GM18907 (cell line): ENCODE measurements around the gene AATF.

Source experiments
- ATAC-seq: cut with Tn5 transposase; IDR thresholded peaks from one replicate; pipeline ENCODE4 v1.9.1; 2021; ENCODE audit warnings: mild to moderate bottlenecking, moderate library complexity; ENCODE audit not compliant: unreplicated experiment

Gene AATF

DNA sequence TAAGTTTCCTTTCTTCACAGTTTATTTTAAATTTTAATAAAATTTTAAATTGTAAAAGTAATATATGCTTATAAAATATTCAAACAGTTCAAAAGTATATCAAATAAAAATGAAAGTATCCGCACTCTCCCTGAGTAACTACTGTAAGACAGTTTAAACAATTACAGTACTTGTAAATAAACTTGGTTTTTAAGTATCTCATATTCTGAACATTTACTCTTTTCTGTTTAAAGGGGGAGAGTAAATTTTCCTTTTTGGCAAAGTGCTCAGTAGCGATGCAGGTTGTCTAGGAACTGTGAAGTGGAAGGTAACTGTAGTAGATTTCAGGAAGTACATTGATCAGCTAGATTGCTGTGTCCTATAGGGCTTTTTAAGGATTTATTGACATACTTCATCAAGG, 28.8 kb downstream of the AATF start:
- no peak for ATAC-seq

DNA sequence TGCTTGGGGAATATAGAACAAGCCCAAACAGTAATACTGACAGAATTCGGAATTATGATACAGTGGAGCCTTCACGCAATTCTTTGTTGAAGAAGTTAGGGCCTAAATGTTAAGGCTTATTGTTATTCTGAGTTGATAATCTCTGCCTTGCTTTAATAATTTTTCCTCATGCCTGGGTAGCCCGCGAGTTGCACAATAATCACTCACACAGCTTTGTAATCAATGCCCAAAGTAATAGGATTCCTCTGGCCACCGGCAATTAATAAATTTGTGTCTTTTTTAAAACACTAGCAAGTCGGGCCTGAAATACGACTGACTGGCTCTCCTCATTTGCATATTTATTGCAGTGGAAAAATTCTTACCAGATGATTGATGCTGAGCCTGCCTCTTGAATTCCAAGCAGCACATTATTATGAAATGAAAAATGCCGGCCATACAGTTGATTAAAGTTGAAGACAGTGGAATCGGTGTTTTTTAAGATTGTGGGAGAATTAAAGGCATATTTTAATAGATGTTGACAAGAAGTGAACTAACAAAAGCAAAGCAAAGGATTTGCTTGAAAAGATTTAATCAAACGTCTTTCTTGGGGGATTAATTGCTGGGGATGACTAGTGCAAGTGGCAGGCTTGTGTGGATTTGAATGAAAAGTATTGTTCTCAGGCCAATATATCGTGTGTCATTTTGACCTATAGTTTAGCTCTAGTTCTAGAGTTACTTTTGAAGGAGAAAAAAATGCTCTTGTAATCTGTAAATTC, 30.2 kb downstream of the AATF start:
- no peak for ATAC-seq

DNA sequence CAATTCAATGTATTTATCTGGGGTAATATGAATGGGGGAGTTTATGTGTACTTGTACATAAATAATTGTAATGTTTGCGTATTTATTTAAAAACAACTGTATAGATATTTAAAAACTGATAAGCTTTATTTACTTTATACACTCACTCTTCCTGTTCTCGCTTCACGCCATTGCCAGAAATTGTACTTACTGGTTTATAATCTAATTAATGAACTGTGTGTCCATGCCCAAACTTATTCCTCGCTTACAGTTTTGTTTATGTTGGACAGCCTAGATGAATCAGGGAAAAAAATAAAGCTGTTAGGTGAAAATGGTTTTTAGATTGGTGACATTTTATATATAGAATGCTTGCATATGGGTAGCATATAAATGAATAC, 30.8 kb downstream of the AATF start:
- no peak for ATAC-seq

DNA sequence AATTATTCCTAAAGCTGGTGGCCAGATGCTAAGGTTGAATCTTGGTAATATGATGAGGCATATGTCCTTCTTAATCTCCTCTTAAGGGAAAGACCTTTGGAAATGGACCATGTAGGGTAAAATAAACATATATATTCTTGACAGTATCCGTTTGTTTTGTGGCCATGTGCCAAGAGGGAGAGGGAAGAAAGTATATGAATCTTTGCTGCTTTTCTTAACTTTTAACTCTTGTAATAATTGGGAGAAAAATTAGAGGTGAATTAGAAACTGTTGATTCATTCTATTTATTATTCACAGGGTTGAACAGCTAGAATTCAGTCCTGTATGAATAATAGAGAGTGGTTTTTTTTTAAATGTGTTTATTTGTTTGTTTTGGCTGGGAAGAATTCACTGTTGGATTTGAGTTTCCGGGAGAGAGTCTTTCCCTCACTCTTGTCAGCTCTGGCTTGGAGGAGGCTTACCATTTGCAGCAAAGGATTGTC, 31.6 kb downstream of the AATF start:
- ATAC-seq = no peak

DNA sequence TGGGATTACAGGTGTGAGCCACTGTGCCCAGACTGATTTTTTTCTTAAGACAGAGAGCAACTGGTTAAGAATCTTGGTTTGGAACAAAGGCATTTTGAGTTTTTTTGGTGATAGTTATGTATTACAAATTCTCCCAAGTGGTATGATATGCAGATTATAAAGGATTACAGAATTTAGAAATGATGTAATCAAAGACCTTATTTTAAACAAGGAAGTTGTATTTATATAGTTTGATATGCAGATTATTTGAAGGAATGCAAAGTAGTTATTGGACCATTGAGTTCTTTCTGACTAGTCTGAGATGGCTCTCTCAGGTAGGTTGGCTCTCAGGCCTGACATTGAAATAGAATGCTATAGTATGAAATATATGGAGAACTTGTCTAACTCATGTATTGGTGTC, 34.9 kb downstream of the AATF start:
- no peak for ATAC-seq

DNA sequence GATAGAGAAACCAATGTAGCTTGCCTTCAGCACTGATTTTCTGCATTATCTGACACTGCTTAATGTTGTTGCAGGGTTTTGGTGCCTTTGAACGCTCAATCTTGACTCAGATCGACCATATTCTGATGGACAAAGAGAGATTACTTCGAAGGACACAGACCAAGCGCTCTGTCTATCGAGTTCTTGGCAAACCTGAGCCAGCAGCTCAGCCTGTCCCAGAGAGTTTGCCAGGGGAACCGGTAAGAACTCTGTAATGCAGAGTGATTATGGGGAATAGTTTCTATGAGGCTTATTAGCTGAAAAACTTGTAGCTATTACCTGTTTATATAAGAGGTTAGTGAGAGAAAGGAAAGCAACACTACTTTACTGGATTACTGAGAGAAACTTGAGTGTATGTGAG, 40.4 kb downstream of the AATF start:
- ATAC-seq = no peak

DNA sequence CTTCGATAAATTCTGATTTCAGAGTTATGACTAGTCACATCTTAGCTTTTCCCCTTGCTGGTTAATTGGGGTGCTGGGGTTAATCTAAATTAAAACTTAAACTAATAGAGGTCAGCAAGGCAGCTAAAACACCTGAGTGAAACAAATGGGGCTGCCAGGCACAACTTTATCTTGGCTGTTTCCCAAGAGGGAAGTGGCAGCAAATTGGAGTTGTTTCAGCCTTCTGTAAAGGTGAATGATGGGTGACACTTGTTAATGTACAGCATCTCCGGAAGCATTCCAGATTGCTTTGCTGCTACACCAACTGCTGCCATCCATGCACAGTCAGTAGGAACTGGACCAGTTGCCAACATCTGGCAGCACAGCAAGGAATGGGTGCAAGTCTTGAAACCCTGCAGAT, 43.9 kb downstream of the AATF start:
- no peak for ATAC-seq

DNA sequence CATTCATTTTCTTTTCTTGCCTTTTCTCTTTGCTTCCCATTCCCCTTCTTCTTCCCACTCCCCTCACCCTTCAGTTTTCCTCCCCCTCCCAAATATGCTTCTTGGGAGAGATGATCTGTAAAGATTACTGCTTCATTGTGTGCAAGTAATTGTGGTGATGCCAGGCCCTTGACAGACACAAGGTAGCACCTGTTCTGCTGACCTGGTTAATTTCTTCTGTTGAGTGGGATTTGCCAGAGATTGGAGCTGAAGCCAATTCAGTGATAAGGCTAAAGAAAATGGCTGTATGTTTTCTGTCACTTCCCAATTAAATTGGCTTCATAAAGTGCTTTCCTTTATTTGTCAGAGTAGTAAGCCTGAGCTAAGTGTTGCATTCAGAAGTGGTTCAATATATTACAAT, 44.5 kb downstream of the AATF start:
- ATAC-seq = no peak

DNA sequence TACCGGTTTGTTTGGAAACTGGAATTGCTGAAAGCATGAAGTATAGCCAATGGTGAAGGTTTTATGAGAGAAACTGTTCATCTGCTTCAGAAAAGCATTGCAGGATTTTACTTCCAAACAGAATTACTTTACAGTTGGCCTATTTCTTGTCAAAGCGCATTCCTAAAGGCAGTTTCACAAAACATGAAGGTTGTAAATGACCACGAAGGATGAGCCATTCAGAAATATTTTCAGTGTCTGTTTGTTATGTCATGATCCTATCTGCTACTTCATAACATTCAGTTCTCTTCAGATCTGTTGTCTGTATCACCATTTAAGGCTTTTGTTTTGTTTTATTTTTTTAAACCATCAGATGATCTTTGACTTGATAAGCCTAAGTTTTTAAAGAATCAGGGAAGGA, 45.7 kb downstream of the AATF start:
- no peak for ATAC-seq

DNA sequence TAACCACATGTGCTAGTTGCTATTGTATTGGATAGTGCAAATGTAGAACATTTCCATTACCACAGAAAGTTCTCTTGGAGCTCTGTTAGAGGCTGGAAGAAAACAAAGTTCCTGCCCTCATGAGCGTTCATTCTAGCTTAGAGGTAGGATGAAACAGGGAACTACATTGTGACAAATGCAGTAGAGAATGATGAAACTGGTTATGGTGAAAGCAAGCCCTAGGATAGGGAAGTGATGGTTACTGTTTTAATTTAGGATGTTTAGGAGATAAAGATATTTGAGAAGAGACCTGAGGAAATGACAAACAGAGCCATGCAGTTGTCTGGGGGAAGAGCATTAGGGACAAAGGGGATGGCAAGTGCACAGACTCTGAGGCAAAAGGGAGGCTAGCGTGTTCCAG, 50.7 kb downstream of the AATF start:
- no peak for ATAC-seq

DNA sequence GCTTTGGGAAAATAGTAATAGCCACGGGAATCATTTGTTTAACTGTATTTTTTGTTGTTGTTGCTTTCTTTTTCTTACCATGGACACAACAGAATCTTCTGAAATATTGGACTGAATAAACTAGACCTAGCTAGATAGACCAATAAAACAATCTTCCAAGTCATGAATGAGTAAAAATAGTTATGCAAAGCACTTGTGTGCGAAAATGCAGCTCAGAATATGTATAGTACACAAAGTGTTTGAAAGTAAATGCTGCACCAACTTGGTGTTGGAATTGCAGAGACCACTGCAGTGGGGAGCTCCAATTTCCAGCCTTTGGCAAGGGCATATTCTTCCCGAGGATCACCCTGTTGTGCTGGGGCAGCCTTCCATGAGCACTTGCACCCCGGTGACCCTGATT, 68.0 kb downstream of the AATF start:
- no peak for ATAC-seq

DNA sequence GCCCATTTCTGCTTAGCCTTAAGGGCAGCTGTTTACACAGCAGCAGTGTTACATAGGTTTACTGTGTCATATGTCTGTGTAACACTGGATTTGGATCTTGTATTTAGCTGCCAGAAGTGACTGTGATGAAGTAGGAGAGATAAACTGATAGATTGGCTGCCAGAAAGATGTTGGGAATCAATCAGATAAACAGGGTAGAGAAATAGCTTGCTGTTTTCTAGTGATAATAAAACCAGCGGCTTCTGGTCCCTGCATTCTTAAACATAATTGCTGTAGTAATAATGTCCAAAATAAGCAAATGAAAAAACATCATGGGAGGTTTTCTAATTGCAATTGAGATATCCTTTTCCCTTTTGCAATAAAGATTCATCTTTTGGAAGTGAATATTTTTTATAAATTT, 68.7 kb downstream of the AATF start:
- ATAC-seq = no peak

DNA sequence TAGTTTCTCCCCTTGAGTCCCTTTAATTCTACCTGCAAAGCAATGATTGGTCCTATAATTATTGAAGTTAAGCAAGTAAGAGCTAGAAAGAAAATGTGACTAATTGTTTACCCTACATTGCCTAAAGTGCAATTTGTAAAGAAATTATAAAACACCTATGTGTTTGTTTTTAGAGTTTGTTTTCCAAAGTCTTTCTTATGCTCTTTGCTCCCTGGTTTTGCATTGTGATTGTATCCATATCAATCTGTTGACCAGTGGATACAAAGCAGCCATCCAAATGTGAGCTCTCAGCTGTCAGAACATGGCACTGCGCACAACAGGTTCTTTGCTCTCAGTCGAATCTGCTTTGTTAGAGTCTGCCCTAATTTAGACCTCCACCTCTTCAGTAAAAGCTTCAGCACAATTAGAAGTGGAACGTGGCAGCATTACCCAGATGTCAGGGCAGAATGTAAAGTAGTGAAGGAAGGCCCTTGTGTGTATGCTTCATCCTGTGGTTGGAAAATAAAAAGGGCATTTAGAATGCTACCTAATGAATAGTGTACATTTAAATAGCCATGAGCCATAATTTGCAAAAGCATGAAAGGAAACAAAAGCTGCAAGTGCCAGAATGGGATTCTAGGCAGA, 70.5 kb downstream of the AATF start:
- ATAC-seq = no peak

DNA sequence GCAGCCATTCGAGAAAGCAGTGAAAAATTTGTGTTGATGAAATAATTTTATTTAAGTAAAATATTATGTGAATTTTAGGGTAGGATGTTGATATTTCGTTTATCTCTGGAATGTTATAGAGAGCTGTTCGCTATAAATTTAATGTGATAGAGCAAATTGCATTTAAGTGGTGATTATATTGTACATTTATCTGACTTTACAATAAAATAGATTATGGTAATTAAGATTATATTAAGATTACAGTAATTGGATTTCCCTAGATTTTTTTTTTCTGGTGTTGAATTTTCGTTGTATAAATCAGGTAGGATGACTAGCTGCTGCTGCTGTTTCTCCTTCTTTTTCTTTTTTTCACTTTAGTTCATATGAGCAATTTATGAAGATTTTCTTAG, 71.0 kb downstream of the AATF start:
- no peak for ATAC-seq

DNA sequence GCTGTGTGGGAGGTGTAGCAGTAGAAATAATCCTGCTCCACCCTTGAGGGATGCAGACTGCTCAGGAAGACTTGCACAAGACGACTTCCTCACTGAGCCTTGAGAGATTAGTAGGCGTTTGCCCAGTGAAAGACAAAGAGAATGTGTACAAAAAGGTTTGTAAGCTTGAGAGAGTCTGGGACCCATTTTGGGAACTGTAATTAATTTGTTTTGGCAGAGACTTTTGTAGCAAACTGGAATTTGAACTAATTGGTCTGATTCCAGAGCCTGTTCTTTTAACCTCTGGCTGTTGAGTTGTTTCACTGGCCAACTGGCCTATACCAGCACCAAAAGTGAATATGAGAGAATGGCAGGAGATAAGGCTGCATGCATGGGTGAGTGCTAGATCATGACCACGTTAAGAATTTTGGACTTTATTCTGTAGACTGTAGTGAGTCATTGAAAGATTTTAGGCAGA, 75.5 kb downstream of the AATF start:
- no peak for ATAC-seq

DNA sequence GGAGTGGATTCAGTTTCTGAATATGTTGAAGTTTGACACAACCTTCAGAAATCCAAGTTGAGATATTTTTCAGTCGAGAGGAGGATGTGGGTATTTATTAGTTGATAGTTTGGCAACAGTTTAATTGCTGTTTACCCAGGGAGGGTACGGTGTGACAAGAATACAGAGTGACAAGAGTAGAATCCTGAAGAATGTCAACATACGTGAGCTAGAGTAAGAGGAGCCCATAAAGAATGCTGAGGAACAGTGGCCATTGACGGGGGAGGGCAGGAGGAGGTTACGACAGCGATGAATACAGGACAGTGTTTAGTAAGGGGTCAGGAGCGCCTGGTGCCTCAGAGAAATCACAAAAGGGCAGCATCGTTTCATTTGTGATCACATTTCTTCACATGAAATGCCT, 76.5 kb downstream of the AATF start:
- no peak for ATAC-seq

DNA sequence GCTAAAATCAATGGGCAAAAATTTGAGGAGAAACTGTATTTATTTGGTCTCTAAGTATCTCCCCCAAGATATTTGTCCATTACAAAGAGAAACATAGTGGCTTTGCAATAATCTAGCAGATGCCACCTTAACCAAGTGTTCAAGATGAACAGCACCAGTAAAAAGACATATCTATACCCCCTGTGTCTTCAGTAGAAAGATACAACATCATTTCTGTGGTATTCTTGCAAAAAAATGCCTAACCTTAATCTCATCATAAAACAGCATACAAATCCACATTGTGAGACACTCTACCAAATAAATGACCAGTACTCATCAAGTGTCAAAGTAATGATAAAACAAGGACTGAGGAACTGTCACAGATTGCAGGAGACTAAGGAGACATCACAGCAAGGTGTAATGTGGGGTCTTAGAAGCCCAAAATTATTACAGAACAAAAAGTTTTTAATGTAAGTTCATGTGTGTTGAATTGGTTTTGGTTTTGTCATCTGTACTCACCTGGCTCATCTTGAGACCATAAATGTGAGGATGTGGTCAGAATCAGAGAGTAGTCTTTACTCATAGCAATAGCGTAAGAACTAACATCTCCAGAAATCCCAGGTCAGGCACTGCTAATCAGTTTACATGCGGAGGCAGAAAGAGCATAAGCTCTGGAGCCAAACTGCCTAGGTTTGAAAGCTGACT, 77.2 kb downstream of the AATF start:
- peak; percentile 68 for ATAC-seq

DNA sequence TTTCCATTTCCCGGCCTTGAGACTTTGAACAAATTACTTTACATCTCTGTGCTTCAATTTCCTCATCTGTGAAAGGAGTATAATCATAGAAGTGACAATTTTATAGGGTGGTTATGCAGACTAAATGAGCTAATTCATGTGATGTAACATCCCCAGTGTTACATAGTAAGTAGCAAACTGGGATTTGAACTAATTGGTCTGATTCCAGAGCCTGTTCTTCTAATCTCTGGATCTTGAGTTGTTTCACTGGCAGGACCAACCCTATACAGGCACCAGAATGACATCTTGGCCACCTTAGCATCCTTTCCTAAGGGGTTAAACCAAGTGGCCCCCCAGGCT, 77.7 kb downstream of the AATF start:
- peak; percentile 17 for ATAC-seq

DNA sequence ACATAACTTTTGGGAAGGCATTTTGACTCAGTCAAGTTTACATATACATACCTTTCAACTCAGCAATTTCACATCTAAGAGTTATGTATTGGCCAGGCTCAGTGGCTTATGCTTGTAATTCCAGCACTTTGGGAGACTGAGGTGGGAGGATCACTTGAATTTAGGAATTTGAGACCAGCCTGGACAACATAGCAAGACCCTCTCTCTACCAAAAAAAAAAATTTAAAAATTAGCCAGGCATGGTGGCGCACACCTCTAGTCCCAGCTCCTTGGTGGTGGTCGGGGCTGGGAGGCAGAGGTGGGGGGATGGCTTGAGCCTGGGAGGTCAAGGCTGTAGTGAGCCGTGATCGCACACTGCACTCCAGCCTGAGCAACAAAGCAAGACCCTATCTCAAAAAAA, 79.3 kb downstream of the AATF start:
- ATAC-seq = no peak

DNA sequence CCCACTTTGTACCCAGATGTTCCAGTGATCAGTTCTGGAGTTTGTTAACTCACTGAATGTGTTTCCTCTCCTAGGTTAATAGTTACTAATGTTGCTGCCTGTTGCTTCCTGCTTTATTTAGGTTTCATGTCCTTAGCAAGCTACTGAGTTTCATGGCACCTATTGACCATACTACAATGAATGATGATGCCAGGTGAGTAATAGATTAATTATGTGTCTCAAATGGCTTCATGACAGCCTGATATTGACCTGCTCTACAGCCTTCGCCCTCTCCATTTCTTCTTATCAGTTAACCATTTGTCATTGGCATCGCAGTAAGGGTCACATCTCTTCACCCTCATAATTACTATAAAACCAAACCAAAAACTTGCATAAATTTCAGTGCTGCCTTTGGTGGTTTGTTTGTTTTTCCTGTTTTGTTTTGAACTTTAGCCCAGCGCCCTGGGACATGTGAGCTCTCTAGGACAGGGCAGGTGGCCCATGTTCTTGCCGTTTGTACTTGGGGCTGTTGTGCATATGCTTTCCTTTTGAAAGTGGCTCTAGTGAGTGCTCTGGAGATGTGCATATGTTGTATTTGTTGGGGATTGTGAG, 82.8 kb downstream of the AATF start:
- ATAC-seq = no peak

DNA sequence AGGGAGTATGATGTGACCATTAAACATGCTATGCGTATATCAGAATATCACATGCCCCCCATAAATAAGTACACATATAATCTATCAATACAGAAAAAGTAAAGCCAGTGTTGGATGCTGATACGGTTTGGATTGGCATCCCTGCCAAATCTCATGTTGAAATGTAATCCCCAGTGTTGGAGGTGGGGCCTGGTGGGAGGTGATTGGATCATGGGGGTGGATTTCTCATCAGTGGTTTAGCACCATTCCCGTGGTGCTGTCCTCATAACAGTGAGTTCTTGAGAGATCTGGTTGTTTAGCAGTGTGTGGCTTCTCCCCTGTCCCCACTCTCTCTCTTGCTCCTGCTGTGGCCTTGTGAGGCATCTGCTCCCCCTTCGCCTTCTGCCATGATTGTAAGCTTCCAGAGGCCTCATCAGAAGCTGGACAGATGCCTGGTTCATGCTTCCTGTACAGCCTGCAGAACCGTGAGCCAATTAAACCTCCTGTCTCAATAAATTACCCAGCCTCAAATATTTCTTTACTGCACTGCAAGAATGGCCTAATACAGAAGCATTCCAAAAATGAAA, 88.9 kb downstream of the AATF start:
- no peak for ATAC-seq

DNA sequence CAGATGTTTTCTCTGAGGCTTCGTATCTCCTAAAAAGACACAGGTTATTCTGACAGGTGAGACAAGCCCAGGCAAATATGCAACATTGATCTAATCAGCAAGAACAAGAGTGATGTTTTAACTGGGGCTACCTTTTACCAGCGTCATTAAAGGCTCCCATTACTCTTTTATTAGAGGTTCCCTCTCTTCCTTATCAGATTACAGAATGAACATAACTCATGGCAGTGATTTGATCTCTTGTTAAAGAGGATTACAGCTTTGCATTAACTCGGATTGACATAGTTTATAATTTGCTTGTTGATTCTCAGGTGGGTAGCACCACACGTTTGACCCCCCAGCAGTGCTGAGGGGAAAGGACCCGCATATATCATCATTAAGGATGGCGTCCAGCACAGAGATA, 90.5 kb downstream of the AATF start:
- no peak for ATAC-seq
